ENCODE measurements around the gene RNASEH2A.

DNA sequence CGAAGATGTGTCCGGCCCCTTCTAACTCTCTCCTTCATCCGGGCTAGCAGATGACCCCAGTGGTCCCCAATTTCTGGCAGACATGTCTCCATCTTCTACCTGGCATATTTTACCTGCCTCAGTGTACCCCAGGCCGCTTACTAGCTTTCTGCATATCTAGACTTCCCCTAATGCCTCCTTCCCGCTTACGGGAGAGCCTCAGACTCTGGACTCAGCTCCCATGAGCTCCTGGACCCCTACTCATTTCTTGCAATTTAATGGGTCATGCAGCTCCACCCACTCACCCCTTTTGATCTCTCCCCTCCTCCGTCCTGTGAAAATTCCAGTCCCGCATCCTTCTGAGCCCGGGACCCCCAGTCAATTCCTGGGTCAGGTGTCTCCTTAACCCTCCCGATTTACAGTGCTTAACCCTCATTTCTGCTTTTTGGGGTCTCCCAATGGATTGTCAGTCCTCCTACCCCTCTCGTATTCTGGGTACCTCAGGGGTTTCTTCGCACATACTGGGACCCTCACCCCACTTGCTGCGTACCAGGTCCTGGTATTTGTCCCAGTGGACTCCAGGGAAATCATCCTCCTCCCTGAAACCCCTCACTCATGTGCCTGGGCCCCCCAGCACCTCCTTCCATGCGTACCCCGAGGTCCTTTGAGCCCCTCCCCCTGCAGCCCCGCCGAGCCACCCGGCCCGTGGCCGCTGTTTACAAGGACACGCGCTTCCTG lies 15.6 kb upstream of the RNASEH2A start:
- TF ChIP-seq, protein P1, sequence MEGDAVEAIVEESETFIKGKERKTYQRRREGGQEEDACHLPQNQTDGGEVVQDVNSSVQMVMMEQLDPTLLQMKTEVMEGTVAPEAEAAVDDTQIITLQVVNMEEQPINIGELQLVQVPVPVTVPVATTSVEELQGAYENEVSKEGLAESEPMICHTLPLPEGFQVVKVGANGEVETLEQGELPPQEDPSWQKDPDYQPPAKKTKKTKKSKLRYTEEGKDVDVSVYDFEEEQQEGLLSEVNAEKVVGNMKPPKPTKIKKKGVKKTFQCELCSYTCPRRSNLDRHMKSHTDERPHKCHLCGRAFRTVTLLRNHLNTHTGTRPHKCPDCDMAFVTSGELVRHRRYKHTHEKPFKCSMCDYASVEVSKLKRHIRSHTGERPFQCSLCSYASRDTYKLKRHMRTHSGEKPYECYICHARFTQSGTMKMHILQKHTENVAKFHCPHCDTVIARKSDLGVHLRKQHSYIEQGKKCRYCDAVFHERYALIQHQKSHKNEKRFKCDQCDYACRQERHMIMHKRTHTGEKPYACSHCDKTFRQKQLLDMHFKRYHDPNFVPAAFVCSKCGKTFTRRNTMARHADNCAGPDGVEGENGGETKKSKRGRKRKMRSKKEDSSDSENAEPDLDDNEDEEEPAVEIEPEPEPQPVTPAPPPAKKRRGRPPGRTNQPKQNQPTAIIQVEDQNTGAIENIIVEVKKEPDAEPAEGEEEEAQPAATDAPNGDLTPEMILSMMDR (conservative IDR thresholded peaks at IDR 0.05 in 1 of 2, IDR thresholded peaks at IDR 0.05 in 1 of 2; ENCODE audit: extremely low read depth in 1 of 2, insufficient read depth in 1 of 2, low read depth in 1 of 2, low read length in 2 of 2): no peak
- TF ChIP-seq EZH2 (IDR thresholded peaks at IDR 0.05; ENCODE audit: borderline replicate concordance, low read length): no peak
